AG04450 (cell line): Measurements from ENCODE around the gene LIPG. TPM values are rescaled to one million over a fixed set of nuclear protein-coding genes. Genes with fewer than 3 reads are reported as not detected.
"Not testable (repeated sequence)": the region's sequence is repeated elsewhere in the genome, so short reads cannot be mapped to it uniquely, and the experiment has no call there.

ENCODE experiments used
- CTCF ChIA-PET: fragments of 300-600, 350-600 bp; formaldehyde crosslinking; extraction: SDS; loops from one replicate; lab custom pipeline; 2022; ENCODE audit warnings: antibody characterized with exemption, inconsistent platforms; lab: Charles Lee
- POLR2A ChIA-PET: fragments of 350-600 bp; formaldehyde crosslinking; extraction: SDS; loops from one replicate; lab custom pipeline; 2021; ENCODE audit warnings: antibody characterized with exemption, inconsistent platforms; lab: Yijun Ruan, JAX
- DNase-seq: peaks from one replicate; pipeline ENCODE4 v3.0.0-alpha.2; 2011; ENCODE audit warnings: low read depth, low spot score
- H3K27ac ChIP-seq: one replicate; pipeline ENCODE4 v1.5.1; 2012; ENCODE audit warnings: low read depth, low read length, control low read depth
- H3K27me3 ChIP-seq: one replicate; pipeline ENCODE4 v1.6.0; 2012; ENCODE audit warnings: low read length; ENCODE audit not compliant: control insufficient read depth, insufficient read depth
- H3K4me3 ChIP-seq: 2 replicates; pipeline ENCODE4 v1.5.1; 2011; ENCODE audit warnings: mild to moderate bottlenecking, low read depth, low read length, control low read depth
- H3K9me3 ChIP-seq: 2 replicates; pipeline ENCODE4 v1.5.1; 2012; ENCODE audit warnings: low read length; ENCODE audit not compliant: control insufficient read depth, insufficient read depth
- CTCF ChIP-seq: IDR thresholded peaks from 2 replicates; pipeline ENCODE4 v1.5.1; 2011; ENCODE audit warnings: low read depth, low read length, control low read depth, inconsistent platforms
- polyA plus RNA-seq: library from polyadenylated mRNA; depleted of rRNA; stranded (reverse); fragments of >200 nt; gene quantifications from 2 replicates; pipeline ENCODE4 v1.2.3, GENCODE V29; 2011

LIPG gene
- polyA plus RNA-seq, 1 experiment = 0.19 TPM

GRCh38 chr18:49572611-49573345 lies 10.9 kb downstream of the LIPG start:
- POLR2A ChIA-PET = no interaction called here
- no peak for TF ChIP-seq CTCF
- Histone ChIP-seq H3K27ac (no peak overlapping the region), H3K9me3 (no peaks in the 10 kb centered on the region), H3K4me3 (no peak overlapping the region), H3K27me3 (peaks cover 4% of the 10 kb centered on the region)
- no peak for DNase-seq
- CTCF ChIA-PET = no interaction called here

DNA sequence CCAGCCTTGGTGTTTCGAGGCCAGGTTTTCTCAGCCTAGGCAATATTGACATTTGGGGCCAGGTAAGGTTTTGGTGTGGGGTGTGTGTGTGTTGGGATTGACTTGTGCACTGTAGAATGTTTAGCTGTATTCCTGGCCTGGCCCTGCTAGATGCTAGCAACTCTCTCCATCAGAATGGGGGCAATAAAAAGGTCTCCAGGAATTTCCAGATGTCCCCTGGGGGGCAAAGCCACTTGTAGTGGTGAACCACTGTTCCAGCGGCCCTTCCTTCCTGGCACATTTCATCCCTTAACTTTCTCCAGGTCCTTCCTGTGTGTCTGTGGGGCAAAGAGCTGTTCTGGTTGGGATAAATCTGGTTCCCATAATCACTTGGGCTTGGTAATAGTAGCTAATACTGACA lies 12.0 kb downstream of the LIPG start:
- ChIA-PET CTCF (no interaction called here), POLR2A (no interaction called here)
- Histone ChIP-seq H3K27me3 (peaks cover 4% of the 10 kb centered on the region), H3K4me3 (no peak overlapping the region), H3K9me3 (no peaks in the 10 kb centered on the region), H3K27ac (no peak overlapping the region)
- TF ChIP-seq CTCF = no peak
- DNase-seq = no peak

GRCh38 chr18:49579041-49579440 lies 17.2 kb downstream of the LIPG start:
- H3K4me3 ChIP-seq, CTCF ChIA-PET, H3K9me3 ChIP-seq, H3K27ac ChIP-seq, POLR2A ChIA-PET, DNase-seq: not testable (repeated sequence)
- peaks cover 24% of the 10 kb centered on the region for H3K27me3 ChIP-seq

GRCh38 chr18:49579583-49579982 lies 17.7 kb downstream of the LIPG start:
- H3K27ac ChIP-seq, DNase-seq, H3K9me3 ChIP-seq, CTCF ChIA-PET, H3K4me3 ChIP-seq, POLR2A ChIA-PET: not testable (repeated sequence)
- H3K27me3 ChIP-seq = peaks cover 24% of the 10 kb centered on the region

GRCh38 chr18:49580279-49580678 lies 18.4 kb downstream of the LIPG start:
- no peak for DNase-seq
- CTCF ChIA-PET = no interaction called here
- Histone ChIP-seq H3K9me3 (no peaks in the 10 kb centered on the region), H3K27ac (no peak overlapping the region), H3K27me3 (peaks cover 25% of the 10 kb centered on the region), H3K4me3 (no peak overlapping the region)
- TF ChIP-seq CTCF = no peak
- POLR2A ChIA-PET = no interaction called here

- ChIA-PET CTCF (no interaction called here), POLR2A (no interaction called here)
- DNase-seq = no peak
- Histone ChIP-seq H3K9me3 (no peaks in the 10 kb centered on the region), H3K27ac (no peak overlapping the region), H3K4me3 (no peak overlapping the region), H3K27me3 (peaks cover 32% of the 10 kb centered on the region)
- TF ChIP-seq CTCF = no peak
Measured at GRCh38 chr18:49581371-49581770, 19.5 kb downstream of the LIPG start.
